Hepatocyte (in vitro differentiated cells): Measurements from ENCODE around the gene EFHD2.

ENCODE experiments used
- CTCF ChIP-seq: fragments of 200-600 bp; sonication (generic); IDR thresholded peaks from 2 replicates; pipeline ENCODE4 v1.5.1; 2016; ENCODE audit warnings: antibody characterized with exemption, mild to moderate bottlenecking; ENCODE audit not compliant: poor library complexity
- EZH2 ChIP-seq: fragments of 200-600 bp; sonication (generic); IDR thresholded peaks from 2 replicates; pipeline ENCODE4 v1.6.1; 2016; ENCODE audit warnings: antibody characterized with exemption, mild to moderate bottlenecking, borderline replicate concordance
- EZH2phosphoT487 ChIP-seq: fragments of 200-600 bp; sonication (generic); IDR thresholded peaks from one replicate; pipeline ENCODE4 v1.6.1; 2018; ENCODE audit warnings: antibody characterized with exemption, mild to moderate bottlenecking, low read depth, moderate library complexity; ENCODE audit not compliant: unreplicated experiment, severe bottlenecking

- TF ChIP-seq CTCF (no peak), EZH2 (no peak), EZH2phosphoT487 (no peak)
Observed at GRCh38 chr1:15448877-15449462, 39.3 kb downstream of the EFHD2 start.
